ENCODE data around the gene DPP8. TPM values are rescaled to one million over a fixed set of nuclear protein-coding genes. Genes with fewer than 3 reads are reported as not detected.

DPP8 gene
- total and polyA plus RNA-seq, 4 donors: 5.5 to 22.7 (median 17.5) TPM

DNA sequence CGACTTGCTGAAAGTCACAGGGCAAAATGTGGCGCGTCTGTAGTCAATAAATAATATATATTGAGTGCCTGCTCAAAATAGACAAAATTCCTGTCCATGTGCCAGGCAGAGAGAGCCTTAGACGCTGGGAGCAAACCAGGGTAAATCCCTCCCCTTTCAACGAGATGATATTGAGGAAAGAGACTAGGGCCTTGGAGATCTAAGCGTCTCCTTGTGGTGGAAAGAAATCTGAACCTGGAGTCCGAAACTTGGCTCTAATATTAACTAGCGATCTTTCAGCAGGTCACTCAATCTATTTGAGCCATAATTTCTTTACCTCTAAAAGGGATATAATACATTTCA is 348 bp upstream of the DPP8 start (continued):
- TF ChIP-seq, protein P1, sequence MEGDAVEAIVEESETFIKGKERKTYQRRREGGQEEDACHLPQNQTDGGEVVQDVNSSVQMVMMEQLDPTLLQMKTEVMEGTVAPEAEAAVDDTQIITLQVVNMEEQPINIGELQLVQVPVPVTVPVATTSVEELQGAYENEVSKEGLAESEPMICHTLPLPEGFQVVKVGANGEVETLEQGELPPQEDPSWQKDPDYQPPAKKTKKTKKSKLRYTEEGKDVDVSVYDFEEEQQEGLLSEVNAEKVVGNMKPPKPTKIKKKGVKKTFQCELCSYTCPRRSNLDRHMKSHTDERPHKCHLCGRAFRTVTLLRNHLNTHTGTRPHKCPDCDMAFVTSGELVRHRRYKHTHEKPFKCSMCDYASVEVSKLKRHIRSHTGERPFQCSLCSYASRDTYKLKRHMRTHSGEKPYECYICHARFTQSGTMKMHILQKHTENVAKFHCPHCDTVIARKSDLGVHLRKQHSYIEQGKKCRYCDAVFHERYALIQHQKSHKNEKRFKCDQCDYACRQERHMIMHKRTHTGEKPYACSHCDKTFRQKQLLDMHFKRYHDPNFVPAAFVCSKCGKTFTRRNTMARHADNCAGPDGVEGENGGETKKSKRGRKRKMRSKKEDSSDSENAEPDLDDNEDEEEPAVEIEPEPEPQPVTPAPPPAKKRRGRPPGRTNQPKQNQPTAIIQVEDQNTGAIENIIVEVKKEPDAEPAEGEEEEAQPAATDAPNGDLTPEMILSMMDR (IDR thresholded peaks at IDR 0.05; ENCODE audit: low read depth, low read length, missing input control): no peak
- TF ChIP-seq HNF4G (IDR thresholded peaks at IDR 0.05): no peak
- TF ChIP-seq, protein P2, sequence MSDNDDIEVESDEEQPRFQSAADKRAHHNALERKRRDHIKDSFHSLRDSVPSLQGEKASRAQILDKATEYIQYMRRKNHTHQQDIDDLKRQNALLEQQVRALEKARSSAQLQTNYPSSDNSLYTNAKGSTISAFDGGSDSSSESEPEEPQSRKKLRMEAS (IDR thresholded peaks at IDR 0.05): no peak

DNA sequence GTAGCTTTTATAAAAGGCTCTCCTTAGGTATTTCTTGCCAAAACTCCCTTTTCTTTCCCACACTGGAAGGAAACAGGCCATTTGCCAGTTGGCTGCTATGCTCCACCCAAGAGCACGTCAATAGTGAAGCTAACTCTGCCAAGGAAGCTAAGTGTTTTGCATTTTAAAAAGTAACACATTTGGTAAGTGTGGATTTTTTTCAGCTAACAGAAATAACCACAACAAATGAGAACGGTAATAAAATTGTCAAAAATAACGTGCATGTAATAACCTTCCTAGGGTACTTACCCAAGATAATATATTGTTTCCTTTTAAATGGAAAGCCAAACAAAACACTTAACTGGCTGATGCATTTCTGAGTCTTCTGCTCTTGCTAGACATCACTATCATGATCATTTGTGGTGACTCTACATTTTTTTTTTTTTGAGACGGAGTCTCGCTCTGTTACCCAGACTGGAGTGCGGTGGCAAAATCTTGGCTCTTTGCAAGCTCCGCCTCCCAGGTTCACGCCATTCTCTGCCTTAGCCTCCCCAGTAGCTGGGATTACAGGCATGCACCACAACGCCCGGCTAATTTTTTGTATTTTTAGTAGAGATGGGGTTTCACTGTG is 4.6 kb downstream of the DPP8 start:
- TF ChIP-seq TAF1 (conservative IDR thresholded peaks at IDR 0.05): no peak
- no peak for TF ChIP-seq NR2F2 (IDR thresholded peaks at IDR 0.05)
- TF ChIP-seq RAD21 (IDR thresholded peaks at IDR 0.05): no peak
- TF ChIP-seq GABPA (IDR thresholded peaks at IDR 0.05 in 1 of 2, conservative IDR thresholded peaks at IDR 0.05 in 1 of 2): no peak
- no peak for TF ChIP-seq HNF4G (IDR thresholded peaks at IDR 0.05)
- TF ChIP-seq EGR1 (IDR thresholded peaks at IDR 0.05; ENCODE audit: low read depth in 2 of 2): no peak
- no peak for TF ChIP-seq SP1 (IDR thresholded peaks at IDR 0.05)
- TF ChIP-seq, protein P3, sequence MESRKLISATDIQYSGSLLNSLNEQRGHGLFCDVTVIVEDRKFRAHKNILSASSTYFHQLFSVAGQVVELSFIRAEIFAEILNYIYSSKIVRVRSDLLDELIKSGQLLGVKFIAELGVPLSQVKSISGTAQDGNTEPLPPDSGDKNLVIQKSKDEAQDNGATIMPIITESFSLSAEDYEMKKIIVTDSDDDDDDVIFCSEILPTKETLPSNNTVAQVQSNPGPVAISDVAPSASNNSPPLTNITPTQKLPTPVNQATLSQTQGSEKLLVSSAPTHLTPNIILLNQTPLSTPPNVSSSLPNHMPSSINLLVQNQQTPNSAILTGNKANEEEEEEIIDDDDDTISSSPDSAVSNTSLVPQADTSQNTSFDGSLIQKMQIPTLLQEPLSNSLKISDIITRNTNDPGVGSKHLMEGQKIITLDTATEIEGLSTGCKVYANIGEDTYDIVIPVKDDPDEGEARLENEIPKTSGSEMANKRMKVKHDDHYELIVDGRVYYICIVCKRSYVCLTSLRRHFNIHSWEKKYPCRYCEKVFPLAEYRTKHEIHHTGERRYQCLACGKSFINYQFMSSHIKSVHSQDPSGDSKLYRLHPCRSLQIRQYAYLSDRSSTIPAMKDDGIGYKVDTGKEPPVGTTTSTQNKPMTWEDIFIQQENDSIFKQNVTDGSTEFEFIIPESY (IDR thresholded peaks at IDR 0.05): no peak
- TF ChIP-seq, protein P1 (IDR thresholded peaks at IDR 0.05; ENCODE audit: low read depth, low read length, missing input control): no peak
- TF ChIP-seq JUND (IDR thresholded peaks at IDR 0.05): no peak
- TF ChIP-seq, protein P4, sequence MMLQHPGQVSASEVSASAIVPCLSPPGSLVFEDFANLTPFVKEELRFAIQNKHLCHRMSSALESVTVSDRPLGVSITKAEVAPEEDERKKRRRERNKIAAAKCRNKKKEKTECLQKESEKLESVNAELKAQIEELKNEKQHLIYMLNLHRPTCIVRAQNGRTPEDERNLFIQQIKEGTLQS (IDR thresholded peaks at IDR 0.05): no peak
- TF ChIP-seq FOXA2 (IDR thresholded peaks at IDR 0.05): no peak
- no peak for TF ChIP-seq RXRA (IDR thresholded peaks at IDR 0.05)
- no peak for TF ChIP-seq FOXA1 (IDR thresholded peaks at IDR 0.05)
- TF ChIP-seq, protein P5, sequence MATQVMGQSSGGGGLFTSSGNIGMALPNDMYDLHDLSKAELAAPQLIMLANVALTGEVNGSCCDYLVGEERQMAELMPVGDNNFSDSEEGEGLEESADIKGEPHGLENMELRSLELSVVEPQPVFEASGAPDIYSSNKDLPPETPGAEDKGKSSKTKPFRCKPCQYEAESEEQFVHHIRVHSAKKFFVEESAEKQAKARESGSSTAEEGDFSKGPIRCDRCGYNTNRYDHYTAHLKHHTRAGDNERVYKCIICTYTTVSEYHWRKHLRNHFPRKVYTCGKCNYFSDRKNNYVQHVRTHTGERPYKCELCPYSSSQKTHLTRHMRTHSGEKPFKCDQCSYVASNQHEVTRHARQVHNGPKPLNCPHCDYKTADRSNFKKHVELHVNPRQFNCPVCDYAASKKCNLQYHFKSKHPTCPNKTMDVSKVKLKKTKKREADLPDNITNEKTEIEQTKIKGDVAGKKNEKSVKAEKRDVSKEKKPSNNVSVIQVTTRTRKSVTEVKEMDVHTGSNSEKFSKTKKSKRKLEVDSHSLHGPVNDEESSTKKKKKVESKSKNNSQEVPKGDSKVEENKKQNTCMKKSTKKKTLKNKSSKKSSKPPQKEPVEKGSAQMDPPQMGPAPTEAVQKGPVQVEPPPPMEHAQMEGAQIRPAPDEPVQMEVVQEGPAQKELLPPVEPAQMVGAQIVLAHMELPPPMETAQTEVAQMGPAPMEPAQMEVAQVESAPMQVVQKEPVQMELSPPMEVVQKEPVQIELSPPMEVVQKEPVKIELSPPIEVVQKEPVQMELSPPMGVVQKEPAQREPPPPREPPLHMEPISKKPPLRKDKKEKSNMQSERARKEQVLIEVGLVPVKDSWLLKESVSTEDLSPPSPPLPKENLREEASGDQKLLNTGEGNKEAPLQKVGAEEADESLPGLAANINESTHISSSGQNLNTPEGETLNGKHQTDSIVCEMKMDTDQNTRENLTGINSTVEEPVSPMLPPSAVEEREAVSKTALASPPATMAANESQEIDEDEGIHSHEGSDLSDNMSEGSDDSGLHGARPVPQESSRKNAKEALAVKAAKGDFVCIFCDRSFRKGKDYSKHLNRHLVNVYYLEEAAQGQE (IDR thresholded peaks at IDR 0.05): no peak
- TF ChIP-seq HNF4A (conservative IDR thresholded peaks at IDR 0.05): no peak
- no peak for TF ChIP-seq YY1 (IDR thresholded peaks at IDR 0.05)
- TF ChIP-seq, protein P2 (IDR thresholded peaks at IDR 0.05): no peak
- no peak for DNase-seq (ENCODE audit: low spot score)
- no peak overlapping the region for H3K4me3 ChIP-seq (ENCODE audit: low read depth in 1 of 3, low read length in 3 of 3)
- no peak overlapping the region for H3K27ac ChIP-seq (ENCODE audit: low read depth in 1 of 2, low read length in 2 of 2)
- H3K9ac ChIP-seq (ENCODE audit: low read depth in 1 of 2, low read length in 2 of 2): no peak overlapping the region
- H3K27me3 ChIP-seq (ENCODE audit: control insufficient read depth in 4 of 4, insufficient read depth in 4 of 4, low read length in 3 of 4): no peaks in the 10 kb centered on the region
- 64% methylated on average over 10 of the region's 10 CpGs for WGBS
- H3K36me3 ChIP-seq (ENCODE audit: control insufficient read depth in 4 of 4, insufficient read depth in 3 of 4, low read depth in 1 of 4, low read length in 3 of 4): peaks cover 3 to 15% (median 12%) of the 10 kb centered on the region in 4 donors
- no peaks in the 10 kb centered on the region for H3K9me3 ChIP-seq (ENCODE audit: control insufficient read depth in 4 of 4, low read length in 3 of 4)
- H3K4me1 ChIP-seq (ENCODE audit: control insufficient read depth in 4 of 4, insufficient read depth in 4 of 4, low read length in 3 of 4): peaks cover 4 to 19% (median 17%) of the 10 kb centered on the region in 4 donors

All from liver (tissue), 9 donors.